Urothelium cell line (cell line): ENCODE results near the gene FHL3.
"Not testable (repeated sequence)": the region's sequence is repeated elsewhere in the genome, so short reads cannot be mapped to it uniquely, and the experiment has no call there.

Experiments used
- DNase-seq: peaks from one replicate; pipeline ENCODE4 v3.0.0; 2011; ENCODE audit warnings: low spot score, mixed read lengths
- FAIRE-seq: peaks from 2 replicates; lab custom pipeline; 2011; peaks lifted over from hg19 to GRCh38; lab: Jason Lieb, UNC

The FHL3 gene

GRCh38 chr1:37995751-37996345 is 9.5 kb downstream of the FHL3 start:
- DNase-seq (no peak), FAIRE-seq (no peak)

DNA sequence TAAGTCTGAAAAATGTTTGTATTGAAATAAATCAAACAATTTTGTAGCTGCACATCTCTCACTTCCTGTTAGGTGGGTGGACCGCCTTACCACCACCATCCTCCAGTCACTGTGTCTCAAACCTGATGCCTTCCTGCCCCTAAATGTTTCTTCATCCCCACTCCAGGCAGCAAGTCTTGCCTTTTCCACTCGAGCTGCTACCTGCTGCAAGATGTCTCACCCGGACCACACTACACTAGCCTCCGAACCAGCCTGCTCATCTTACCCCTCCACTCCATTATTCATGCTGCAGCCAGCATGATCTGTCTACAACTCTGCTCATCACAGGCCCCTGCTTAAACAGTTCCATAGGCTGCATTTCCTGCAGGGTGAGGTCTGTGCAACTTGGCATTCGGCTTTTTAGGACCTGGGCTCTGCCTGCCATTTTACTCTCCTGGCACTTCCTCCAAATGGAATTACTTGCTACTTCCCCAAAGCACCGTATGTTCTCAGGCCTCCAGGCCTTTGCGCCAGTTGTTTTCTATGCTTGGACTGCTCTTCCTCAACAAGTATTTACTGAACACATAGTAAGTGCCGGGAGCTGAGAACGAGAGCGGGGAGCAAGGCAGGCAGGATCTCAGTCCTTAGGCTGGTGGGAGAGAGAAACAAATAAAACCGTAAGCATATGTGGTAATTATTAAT is 10.3 kb downstream of the FHL3 start:
- DNase-seq = no peak
- no peak for FAIRE-seq

GRCh38 chr1:37989361-37989930 is 15.9 kb downstream of the FHL3 start:
- FAIRE-seq (no peak), DNase-seq (peak; percentile 23)

DNA sequence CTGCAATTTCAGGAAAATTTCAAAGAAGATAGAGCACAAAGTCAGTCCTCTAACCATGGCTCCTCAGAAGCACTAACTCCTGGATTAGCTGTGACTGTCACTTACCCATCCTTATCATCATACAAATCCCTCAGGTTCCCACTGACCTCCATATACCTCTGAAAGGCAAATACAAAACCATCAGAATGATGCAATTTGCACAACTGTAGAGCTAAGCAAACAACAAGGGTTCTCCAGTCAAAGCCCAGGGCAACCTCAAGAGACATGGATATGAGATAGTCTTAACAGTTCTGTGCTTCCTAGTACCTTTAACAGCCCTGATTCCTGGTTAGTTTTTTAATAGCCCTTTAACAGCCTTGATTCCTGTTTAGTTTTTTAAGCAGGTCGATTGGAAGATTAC is 17.6 kb downstream of the FHL3 start:
- DNase-seq (no peak), FAIRE-seq (no peak)

DNA sequence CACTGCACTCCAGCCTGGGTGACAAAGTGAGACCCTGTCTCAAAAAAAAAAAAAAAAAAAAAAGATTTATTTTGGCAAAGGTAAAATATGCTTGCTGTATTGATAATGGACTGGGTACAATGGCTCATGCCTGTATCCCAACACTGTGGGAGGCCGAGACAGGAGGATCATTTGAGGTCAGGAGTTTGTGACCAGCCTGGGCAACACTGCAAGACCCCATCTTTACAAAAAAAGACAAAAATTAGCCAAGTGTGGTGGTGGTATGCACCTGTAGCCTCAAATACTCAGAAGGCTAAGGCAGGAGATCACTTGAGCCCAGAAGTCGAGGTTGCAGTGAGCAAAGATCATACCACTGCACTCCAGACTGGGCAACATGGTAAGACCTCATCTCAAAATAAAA is 21.8 kb downstream of the FHL3 start:
- no peak for FAIRE-seq
- DNase-seq = no peak

- DNase-seq (no peak), FAIRE-seq (no peak)
These were observed 26.8 kb downstream of the FHL3 start for GRCh38 chr1:37978541-37978940.

- FAIRE-seq = not testable (repeated sequence)
These were observed 30.2 kb downstream of the FHL3 start for GRCh38 chr1:37975083-37975482.

DNA sequence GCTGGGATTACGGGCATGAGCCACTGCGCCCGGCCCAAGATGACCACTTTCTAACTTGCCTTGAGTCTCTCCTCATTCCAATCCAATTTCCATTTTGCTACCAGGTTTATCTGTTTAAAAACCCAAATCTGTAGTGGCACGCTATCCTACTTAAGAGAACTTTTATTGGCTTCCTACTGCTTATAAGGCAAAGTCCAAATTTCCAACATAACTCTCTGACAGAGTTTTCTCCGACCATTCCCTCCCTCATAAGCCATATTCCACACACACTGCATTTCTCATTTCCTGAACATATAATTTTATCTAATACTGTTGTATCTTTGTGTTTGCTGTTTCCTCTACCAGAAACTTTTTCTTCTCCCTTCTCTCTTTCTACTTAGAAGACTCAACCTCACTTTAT is 30.7 kb downstream of the FHL3 start:
- DNase-seq (no peak), FAIRE-seq (no peak)

More at GRCh38 chr1:37975083-37975482, 30.2 kb downstream of the FHL3 start:
- DNase-seq = peak; percentile 39

- not testable (repeated sequence) for FAIRE-seq, DNase-seq
These were observed 31.6 kb downstream of the FHL3 start for GRCh38 chr1:37973684-37974083.

DNA sequence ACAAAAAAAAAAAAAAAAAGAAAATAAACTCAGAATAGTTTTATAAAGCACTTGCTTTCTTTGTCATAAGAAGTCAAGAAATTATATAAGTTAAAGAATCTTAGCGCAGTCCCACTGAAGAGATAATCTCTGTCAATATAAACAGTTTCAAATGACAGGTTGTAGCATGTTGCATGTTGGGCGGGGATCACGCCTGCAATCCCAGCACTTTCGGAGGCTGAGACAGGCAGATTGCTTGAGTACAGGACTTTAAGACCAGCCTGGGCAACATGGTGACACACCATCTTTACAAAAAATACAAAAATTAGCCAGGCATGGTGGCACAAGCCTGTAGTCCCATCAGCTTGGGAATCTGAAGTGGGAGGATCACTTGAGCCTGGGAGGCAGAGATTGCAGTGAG is 40.0 kb downstream of the FHL3 start:
- FAIRE-seq (no peak), DNase-seq (no peak)

DNA sequence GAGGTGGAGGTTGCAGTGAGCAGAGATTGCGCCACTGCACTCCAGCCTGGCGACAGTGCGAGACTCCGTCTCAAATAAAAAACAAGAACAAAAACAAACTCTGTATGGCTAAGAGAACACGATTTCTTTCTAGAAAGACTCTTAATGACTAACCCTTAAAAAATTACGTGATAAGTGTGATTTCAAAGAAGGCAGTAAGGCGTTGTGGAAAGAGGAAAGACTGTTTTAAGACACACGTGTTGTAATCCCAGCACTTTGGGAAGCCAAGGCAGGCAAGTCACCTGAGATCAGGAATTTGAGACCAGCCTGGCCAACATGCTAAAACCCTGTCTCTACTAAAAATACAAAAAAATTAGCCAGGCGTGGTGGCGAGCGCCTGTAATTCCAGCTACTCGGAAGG is 41.2 kb downstream of the FHL3 start:
- FAIRE-seq, DNase-seq: not testable (repeated sequence)

DNA sequence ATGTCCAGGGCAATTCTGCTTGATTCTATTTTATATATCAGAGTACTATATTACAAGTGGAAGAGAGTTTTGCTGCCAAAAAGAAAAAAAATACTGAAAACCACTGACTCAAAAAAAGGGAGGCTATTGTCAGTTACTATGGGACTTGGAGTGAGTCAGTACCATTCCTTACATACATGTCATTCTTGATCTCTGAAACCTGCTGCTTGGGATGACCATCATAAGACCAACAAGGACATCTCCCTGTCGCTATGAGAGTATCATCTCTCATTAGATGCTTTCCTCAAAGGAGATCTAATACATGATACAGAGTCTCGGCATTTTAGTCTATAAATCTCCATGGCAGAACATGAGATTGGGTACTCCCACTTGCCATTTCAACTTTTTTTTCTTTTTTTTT is 46.6 kb downstream of the FHL3 start:
- DNase-seq = peak; percentile 59
- no peak for FAIRE-seq

DNA sequence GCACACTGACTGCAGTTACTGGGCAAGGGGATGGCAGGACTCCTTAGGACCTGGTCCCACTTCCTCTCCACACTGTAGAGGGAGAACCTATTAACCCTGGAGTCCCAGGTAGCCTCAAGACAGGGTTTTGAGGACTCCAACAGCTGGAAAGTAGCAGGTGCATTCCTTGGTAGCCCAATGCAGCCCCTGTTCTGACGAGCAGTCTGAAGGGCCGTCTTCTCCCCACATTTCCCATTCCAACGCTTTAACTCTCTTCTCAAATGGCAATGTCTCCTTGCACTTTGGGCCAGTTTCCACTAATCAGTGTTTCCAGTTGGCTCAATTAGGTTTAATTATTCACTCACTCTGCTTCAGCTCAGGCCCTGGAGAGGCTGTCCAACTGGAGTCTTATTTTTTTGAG is 49.6 kb downstream of the FHL3 start:
- DNase-seq (no peak), FAIRE-seq (no peak)

DNA sequence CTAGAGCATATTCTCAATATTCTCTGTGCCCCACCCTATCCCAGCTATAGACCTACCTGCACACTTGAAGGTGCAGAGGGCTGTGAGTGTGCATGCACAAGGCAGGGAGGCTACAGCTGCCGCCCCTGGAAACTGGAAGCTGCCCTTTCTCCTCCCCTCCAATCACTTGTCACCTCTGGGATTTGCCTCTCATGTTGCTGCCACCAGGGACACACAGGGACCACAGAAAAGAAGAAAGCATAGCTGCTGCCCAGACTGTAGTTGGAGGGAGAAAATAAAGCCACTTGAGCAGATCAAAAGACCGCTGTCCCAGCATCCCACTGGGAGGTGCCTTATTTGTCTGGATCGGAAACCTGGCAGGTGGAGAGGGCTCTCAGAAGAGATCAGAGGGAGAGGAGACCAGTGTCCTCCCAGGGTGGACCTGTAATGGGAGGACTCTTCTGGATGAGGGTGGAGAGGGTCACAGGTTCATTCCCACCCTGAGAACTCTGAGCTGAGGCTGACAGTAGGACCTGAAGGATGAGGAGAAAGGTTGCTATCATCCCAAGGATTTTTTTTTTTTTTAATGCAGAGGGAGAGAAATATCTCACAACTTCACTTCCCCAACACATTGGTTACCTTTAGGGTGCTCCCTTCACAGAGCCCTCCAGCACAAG is 50.9 kb downstream of the FHL3 start:
- DNase-seq (no peak), FAIRE-seq (no peak)

DNA sequence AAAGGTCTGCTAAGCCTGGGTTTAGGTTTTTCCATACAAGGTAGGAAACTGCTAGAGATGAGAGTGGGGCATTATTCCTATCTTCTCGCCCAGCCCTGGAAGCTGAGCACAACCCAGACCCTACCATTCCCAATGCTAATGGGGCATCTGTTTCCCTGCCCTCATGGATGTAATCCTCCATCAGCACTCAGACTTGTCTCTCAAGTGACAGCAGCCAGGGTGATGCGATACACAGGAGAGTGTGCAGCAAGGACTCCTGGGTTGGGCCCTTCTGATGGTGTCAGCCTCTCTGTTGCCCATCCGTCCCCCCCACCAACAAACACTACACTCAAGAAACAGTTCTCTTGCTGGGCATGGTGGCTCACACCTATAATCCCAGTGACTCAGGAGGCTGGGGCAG is 52.6 kb downstream of the FHL3 start:
- FAIRE-seq = no peak
- no peak for DNase-seq

- no peak for DNase-seq
- FAIRE-seq = no peak
These were observed 53.3 kb downstream of the FHL3 start for GRCh38 chr1:37951783-37952624.

- FAIRE-seq (no peak), DNase-seq (no peak)
These were observed 54.1 kb downstream of the FHL3 start for GRCh38 chr1:37951041-37951782.

- DNase-seq = no peak
- FAIRE-seq = no peak
These were observed 55.7 kb downstream of the FHL3 start for GRCh38 chr1:37949524-37950152.

DNA sequence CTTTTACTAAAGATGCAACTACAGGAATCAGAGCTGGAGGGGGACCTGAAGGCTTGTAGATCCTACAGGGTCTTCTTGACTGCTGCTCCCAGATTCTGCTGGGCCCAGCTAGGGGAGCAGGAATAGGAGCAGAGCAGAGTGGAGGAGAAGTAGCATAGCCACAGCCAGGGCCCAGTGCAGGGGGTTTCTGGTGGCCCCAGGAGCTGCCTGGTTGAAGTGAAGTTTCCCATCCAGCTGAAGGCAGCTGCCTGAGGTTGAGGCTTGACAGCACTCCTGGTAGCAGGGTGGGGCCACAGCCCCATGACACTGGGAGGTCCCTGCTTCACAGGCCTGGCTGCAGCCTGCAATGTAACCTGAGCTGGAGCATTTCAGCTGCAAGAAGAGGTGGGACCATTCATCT is 56.5 kb downstream of the FHL3 start:
- DNase-seq = no peak
- FAIRE-seq = no peak

- FAIRE-seq (no peak), DNase-seq (no peak)
These were observed 57.1 kb downstream of the FHL3 start for GRCh38 chr1:37948166-37948565.
